ENCODE results near the gene GUCA2A.
A peak's percentile ranks its signal among the peaks of the same experiment; 100 is the strongest.

The GUCA2A gene

DNA sequence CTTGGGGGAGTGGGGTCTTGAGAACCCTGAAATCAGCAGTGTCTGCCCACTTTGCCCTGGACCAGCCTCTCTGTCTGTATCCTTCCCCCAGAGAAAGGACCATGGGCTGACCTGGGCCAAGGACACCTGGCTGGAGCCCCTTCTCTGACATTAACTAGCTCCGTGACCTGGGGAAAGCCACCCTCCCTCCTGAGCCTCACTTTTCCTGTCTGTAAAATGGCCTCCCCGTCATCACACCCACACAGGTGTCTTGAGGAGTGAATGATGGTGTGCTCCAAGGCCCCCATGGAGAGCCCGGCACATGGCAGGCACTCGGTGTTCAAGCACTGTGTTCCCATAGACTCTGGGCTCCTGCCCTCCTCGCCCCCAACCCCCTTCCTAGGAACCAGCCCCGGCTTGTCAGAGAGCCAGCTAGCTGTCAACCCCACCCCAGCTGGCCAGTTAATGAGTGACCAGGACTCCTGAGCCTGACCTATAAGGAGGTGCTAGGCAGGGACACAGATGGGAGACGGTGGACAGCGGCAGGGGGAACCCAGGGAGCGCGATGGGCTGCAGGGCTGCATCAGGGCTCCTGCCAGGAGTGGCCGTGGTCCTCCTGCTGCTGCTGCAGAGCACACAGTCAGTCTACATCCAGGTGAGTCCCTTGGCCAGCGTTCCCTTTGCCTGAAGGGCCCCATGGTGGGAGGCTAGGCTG lies 11.5 kb downstream of the GUCA2A start, which contains the start of gene GUCA2B:
Gene GUCA2B (plus strand): TSS at position 504 of the 694 bp plus-strand sequence. CDS start 41 bp downstream, at position 545.
- DNase-seq = no peak

- no peak for DNase-seq
These were observed 12.4 kb downstream of the GUCA2A start for GRCh38 chr1:42152119-42152518.

GRCh38 chr1:42150651-42151050 lies 13.9 kb downstream of the GUCA2A start:
- DNase-seq = no peak

- no peak for DNase-seq
These were observed 16.4 kb downstream of the GUCA2A start for GRCh38 chr1:42148166-42148565.

DNA sequence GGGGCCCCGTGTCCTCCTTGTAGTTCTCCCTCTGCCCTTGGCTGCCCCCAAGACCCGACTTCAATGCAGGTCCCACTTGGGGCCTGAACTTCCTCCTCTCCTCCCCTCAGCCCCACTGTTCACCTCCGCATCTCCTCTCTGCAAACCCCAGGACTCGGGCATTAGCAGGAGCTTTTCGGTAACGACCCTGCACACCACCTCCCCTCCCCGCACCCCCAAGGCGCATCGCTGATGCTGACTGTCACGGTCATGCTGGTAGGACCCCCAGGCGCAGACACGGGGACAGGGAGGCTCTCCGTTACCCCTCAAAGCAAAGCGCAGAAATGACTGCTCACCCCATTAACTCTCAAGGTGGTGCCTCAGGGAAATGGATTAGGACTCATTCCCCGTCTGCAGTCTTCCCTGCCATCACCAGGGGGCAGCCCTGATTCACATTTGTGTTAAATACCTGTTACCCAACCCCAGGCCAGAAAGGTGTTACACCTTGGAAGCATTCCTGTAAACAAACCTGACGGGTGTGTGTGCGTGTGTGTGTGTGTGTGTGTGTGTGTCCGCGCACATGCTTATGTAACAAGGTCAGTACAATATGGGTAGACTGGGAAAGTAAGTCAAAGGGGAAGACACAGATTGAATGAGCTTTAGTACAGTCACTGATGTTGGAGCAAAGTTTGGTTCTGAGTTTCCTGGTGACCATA lies 17.8 kb downstream of the GUCA2A start:
- DNase-seq = peak; percentile 42

DNA sequence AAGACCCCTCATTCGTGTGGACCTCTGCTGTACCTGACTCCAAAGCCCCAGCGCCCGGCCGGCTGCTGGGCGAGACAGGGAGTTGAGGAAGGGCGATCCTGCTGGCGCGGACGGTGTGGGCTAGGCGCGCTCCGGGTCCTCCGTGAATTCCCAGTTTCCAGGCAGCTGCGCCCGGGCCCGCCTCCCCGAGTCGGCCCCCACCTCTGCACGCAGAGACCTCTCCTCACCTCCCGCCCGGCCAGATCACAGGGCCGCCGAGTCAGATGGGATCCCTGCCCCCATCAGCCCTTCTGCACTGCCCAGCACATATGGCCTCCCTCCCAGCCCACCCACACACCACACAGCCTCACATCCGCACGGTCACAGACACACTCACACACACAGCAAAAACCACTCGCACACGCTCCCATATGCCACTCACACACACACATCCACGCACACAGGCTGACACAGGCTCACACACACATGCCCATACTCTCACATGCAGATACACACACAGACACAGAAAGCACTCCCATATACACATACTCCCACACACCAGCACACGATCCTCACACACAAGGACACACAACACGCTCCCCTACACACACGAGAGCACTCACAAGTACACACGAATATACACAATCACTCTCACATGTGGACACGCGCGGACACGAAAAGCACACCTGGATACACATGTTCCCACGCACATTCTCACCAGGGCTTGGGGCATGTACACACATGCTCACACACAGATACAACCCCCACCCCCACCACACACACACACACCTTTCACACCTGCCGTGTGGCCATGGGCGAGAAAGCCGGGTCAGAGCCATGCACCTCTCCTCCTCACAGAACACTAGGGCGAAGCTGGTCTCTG lies 18.6 kb downstream of the GUCA2A start:
- no peak for DNase-seq

DNA sequence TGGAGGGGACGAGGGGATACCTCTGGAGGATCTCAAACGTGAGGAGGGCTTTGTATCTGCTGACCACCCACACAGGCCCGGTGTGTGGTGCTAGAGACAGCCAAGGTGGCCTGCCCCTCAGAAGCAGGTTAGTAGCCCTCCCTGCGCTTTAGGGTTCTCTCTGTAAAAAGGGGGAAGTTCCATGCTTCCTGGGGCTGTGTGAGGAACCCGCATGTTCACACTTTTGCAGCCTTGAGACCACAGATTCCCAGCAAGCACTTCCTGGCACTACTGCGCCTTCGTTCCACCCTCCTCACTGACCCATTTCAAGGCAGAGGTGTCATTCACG lies 19.2 kb downstream of the GUCA2A start:
- DNase-seq = no peak

DNA sequence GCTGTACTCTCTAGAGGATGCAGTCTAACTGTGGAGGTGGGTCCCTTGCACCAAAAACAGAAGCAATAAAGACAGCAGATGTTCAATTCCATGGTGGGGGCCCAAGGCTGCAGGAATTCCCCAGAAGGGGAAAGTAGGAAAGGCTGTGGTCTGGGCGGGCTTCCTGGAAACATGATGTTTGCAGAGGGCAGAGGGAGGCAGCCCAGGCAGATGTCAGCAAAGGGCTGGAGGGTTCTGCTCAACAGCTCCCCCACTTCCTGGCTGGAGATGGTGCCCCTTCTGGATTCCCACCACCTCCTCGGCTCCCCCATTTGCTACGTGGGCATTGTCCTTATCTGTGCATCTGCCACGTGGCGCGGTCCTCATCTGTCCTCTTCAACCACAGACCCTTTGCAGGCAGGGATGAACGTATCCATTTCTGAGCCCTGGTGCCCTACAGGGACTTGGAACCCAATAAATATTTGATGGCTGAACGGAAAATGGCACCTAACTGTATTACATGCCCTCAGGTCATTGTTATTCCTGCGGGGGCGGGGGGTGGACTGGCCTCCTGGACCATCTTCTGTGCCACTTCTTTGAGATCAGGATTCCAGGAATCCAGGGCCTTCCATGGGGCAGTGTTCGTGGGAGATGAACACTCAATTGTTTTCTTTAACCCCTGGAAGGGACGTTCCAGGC lies 19.7 kb downstream of the GUCA2A start:
- no peak for DNase-seq

DNA sequence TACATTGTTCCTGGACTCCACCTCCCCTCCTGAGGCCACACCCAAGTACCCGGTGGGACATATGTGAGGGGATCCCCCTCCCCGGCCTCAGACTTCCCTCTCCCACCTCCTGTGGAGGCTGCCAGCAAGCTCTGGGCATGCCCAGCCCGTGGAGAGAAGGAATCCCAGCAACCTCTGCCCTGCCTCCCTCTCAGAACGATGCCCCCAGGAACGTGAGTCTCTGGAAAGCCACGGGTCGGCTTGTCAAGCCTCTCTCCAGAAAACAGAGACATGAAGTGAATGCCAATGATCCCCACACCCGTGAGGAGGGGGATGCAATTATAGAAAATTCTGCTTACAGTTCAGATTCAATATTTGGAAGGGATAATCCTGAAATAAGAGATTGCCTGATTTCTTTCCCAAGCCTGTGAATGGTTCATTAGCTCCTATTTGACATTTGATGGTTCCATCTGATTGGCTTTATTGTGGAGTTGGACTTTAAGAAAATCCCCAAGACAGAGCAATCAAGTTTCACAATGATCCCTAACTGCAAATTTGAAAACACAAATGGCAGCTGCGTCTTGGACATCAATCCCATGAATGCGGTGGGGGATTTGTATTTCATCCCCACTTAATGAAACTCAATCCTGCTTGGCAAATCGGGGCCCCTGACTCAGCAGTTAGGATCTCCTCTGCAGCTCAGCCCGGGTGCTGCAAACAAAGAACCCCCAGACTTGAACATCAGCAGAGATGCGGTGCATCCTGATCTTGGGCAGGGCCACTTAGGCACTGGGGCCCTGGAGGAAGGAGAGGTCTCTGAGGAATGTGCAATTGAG lies 20.4 kb downstream of the GUCA2A start:
- no peak for DNase-seq

- no peak for DNase-seq
These were observed 21.5 kb downstream of the GUCA2A start for GRCh38 chr1:42142894-42143675.

GRCh38 chr1:42141978-42142377 lies 22.6 kb downstream of the GUCA2A start:
- DNase-seq = no peak

DNA sequence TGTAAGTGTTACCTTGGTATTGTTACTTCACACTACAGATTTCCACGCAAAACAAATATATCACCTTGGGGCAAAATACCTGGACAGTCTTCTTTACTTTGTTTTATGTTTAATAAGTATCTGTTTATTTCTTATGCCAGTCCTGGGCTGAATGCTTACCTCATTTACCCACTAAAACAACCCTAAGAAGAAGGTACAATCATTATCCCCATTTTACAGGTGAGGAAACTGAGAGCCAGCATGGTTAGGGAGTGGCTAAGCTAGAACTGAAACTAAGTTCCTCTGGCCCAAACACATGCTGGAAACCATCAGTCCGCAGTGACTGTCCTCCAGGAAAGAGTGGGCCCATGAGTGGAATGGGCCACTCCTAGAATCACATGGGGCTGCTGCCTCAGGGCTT lies 24.4 kb downstream of the GUCA2A start:
- DNase-seq = no peak

DNA sequence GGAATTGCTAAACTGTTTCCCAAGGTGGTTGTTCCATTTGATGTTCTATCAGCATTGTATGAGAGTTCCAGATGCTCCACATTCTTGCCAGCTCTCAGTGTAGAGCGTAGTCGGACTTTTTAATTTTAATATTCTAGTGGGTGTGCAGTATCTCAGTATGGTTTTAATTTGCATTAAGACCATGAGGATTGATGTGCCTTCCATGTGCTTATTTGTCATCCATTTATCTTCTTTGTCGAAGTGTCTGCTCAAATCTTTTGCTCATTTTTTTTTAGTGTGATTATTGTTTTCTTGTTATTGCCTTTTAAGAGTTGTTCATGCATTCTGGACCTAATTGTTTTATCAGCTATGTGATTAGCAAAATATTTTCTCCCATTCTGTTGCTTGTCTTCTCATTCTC lies 25.1 kb downstream of the GUCA2A start:
- DNase-seq = no peak

GRCh38 chr1:42138586-42138985 lies 26.0 kb downstream of the GUCA2A start:
- no peak for DNase-seq

GRCh38 chr1:42137766-42138165 lies 26.8 kb downstream of the GUCA2A start:
- DNase-seq = no peak

DNA sequence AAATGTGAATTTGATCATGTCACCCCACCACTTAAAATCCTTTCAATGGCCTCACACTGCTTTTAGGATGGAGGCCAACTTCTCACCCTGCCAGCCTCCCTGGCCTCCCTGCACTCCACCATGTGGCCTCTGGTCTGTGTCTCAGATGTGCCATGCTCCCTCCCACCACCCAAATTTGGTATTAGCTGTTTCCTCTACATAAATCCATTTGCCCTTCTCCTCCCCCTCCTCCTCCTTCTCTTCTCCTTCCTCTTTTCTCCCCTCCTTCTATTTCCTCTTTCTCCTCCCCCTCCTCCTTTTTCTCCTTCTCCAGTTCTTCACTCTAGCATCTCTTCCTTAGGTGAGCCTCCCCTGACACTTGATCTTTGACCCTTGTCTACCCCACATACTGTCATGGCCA lies 28.1 kb downstream of the GUCA2A start:
- no peak for DNase-seq

DNA sequence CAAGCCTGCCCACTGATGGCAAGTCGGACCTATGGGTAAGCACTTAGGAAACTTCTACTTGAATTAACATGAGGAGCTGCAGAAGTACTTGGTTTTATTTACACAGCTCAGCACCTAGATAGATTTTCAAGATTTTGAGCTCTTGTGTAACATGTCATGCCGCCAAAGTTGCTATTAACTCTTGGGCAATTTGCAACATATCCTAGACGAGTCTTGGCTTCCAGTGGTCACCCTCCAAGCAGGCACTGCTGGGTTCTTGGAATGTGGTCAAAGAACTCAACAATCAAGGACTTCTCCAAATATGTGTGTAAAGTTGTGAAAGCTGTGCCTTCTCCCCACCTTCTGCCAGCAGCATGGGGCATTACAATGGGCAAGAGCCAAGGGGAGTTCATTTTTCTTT lies 29.1 kb downstream of the GUCA2A start:
- DNase-seq = no peak

DNA sequence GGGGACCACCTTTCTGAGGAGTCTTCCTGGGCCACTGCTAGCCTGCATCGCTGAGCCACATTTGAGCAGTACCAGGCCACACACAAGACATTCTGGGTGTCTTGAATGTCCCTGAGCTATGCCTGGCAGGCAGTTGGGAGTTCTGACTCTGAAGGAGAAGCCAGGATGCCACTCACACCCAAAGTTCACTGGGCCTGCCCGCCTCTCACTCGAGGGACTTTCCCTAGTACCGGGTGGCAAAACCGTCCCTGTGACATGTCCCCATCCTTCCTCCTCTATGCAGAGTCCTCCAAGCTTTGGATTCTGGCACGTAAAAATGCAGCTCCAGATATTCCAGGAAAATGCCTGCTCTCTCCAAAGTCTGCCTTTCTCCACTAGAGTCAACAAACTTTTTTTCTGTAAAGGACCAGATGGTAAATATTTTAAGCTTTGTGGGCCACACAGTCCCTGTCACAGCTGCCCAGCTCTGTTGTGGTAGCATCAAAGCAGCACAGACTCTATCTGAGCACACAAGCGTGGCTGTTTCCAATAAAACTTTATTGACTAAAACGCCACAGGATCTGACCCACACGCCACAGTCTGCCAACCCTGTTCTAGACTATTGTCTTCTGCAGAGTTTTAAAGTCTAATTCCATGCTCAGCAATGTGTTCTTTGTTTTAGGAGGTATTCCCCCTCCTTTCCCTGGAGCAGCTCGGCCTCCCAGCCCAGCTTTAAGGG lies 30.6 kb downstream of the GUCA2A start:
- no peak for DNase-seq

- DNase-seq = no peak
These were observed 31.2 kb downstream of the GUCA2A start for GRCh38 chr1:42133390-42133789.

- DNase-seq = no peak
These were observed 34.4 kb downstream of the GUCA2A start for GRCh38 chr1:42130061-42130660.
